AG09309 (cell line): ENCODE data around the gene ITPR2.

Experiments
- DNase-seq: peaks from one replicate; pipeline ENCODE4 v3.0.0-alpha.2; 2010; ENCODE audit warnings: low read depth
- H3K4me3 ChIP-seq: 2 replicates; pipeline ENCODE4 v1.5.1; 2011; ENCODE audit warnings: mild to moderate bottlenecking, low read depth, low read length, moderate library complexity; ENCODE audit not compliant: control insufficient read depth
- TF ChIP-seq, protein P1 (sequence below): IDR thresholded peaks from 2 replicates; pipeline ENCODE4 v1.5.1; 2011; ENCODE audit warnings: mild to moderate bottlenecking, low read depth, low read length, inconsistent platforms; ENCODE audit not compliant: insufficient read depth, control insufficient read depth; ENCODE audit errors: missing control alignments

ITPR2 gene

DNA sequence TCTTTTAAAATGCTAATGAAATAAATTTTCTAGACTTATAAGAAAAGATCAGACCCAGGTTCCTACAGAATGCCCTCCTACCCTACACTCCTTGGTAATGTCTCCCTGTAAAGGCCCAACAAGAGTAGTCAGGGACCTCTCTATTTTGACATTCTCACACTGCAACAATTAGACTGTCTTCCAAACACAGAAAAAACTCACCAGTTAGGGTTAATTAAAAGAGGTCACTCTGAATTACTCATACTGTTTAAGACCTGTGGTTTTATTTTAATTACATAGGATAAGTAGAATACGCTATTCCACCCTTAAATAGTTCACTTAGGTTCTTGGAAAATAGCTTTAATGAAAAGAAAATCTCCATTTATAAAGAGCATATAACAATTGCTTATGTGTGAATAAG lies 142.4 kb downstream of the ITPR2 start:
- DNase-seq = no peak
- TF ChIP-seq, protein P1, sequence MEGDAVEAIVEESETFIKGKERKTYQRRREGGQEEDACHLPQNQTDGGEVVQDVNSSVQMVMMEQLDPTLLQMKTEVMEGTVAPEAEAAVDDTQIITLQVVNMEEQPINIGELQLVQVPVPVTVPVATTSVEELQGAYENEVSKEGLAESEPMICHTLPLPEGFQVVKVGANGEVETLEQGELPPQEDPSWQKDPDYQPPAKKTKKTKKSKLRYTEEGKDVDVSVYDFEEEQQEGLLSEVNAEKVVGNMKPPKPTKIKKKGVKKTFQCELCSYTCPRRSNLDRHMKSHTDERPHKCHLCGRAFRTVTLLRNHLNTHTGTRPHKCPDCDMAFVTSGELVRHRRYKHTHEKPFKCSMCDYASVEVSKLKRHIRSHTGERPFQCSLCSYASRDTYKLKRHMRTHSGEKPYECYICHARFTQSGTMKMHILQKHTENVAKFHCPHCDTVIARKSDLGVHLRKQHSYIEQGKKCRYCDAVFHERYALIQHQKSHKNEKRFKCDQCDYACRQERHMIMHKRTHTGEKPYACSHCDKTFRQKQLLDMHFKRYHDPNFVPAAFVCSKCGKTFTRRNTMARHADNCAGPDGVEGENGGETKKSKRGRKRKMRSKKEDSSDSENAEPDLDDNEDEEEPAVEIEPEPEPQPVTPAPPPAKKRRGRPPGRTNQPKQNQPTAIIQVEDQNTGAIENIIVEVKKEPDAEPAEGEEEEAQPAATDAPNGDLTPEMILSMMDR = no peak
- H3K4me3 ChIP-seq = no peak overlapping the region

DNA sequence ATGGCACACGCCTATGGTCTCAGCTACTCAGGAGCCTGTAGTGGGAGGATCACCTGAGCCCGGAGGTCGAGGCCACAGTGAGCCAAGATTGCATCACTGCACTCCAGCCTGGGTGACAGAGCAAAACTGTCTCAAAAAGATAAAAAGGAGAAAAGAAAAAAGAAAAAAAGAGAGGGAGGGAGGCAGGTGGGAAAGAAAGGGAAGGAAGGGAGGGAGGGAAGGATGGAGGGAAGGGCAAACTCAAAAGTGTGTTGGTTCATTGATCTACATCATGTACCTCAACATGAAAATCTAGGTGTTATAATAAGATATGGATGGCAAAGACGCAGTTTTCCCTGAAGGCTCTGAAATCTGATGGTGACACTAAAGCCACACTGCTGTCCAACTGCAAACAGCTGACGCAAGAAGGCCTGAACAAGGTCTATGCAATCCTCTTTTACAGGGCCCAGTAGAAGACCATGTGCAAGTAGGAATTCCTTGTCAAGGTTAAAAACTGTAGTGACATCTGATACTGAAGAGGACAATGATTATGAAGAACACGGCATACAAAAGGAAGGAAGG lies 143.6 kb downstream of the ITPR2 start:
- no peak overlapping the region for H3K4me3 ChIP-seq
- DNase-seq = no peak
- TF ChIP-seq, protein P1 = no peak

DNA sequence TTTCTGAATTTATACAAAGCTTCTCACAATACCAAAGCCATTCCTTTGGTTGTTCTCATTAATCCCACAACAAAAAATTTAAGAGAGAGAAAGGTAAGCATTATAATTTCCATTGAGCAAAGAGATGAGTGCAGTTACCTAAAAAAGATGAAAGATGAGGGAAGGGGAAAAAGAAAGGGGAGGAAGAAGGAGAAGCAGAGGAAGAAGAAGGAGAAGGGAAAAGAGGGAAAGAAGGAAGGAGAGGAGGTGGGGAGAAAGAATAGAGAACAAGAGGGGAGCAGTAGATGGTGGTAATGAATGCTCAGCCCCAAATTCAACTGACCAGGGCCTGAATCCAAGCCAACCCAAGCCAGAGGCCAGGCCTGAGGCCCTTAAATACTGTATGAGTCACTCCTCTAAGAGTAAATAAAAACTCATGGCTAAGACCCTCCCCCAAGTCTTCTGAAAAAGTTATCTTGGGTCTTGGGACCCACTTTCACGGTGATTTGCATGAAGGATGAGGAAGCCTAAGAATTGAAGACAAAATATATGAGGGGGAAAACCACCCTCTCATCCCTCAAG lies 144.6 kb downstream of the ITPR2 start:
- TF ChIP-seq, protein P1 = no peak
- DNase-seq = no peak
- H3K4me3 ChIP-seq = no peak overlapping the region

DNA sequence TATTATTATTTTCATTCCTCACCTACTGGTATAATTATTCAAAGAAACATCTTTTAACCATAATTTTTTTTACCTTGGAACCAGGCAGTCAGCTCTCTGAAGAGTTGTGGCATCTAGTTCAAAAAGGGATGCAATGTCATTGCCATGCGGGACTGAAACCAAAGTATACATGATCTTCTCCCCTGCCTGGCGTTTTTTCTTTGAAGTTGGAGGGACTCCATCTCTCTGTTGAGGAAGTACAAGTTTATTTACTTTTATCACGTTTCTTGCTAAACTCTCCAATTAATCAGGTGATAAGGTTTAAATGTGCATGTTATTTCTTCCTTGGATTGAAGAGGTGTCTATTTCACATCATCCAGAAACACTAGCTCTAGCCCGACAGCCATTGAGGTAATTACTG lies 146.6 kb downstream of the ITPR2 start:
- TF ChIP-seq, protein P1 = no peak
- DNase-seq = no peak
- no peak overlapping the region for H3K4me3 ChIP-seq

DNA sequence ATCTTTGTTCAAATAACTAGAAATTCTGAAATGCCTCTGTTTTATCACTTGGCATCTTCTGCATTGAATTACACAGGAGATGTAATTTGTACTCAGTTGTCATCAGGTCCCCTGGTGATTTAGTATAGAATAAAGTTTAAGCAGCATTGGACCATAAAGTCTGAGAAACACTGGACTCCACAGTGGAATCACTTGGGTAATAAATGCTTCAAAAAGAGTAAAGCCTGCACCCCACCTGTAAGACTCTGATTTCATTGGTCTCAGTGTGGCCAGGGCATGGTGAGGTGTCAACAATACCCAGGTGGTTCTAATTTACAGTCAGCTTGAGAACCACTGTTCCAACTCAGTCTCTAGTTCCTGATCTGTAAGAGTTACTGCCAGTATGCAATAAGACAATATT lies 148.9 kb downstream of the ITPR2 start:
- H3K4me3 ChIP-seq = no peak overlapping the region
- DNase-seq = no peak
- TF ChIP-seq, protein P1 = no peak

DNA sequence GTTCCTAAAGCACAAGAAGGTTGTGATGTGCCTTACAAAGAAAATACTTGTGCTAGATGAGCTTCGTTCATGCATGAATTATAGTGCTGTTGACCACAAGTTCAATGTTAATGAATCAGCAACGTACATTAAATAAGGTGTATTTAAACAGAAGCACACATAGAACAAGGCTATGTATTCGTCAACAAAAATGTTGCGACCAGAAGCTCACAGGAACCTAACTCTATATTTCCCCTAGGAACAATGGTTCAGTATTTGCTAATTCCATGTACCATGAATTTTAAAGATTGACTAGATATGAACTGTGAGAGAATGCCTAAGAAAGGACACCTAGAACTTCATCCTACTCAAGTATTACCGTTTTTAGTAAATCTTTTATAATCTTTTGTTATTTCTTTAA lies 149.6 kb downstream of the ITPR2 start:
- no peak overlapping the region for H3K4me3 ChIP-seq
- TF ChIP-seq, protein P1 = no peak
- no peak for DNase-seq

DNA sequence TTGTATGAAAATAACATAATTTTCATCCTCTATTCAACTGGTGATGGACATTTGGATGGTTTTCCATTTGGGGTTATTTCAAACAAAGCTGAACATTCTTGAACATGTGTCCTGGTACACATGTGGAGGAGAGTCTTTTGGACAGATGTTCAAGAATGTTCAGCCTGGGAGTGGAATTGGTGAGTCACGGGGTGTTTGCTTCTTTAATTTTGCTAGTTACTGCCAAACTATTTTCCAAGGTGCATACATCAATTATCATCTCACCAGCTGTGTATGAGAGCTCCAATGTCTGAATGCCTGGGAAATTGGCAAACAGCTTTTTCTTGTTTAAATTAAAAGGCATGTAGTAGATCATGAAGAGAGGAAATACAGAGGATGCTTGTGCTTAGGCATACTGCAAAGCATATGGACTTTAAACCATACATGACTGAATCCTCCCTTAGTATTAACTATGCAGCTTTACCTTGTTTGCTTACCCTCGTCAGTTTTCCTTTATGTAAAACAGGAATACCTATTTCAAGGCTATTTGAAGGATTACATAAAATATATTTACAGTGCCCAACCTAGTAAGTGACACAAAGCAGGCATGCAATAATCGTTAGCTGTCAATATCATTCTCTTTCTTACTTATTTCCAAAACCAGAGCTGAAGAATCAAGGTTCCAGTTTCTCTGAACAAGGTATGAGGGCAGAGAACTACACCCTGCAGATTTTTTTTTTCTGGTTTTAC lies 152.1 kb downstream of the ITPR2 start:
- no peak overlapping the region for H3K4me3 ChIP-seq
- no peak for DNase-seq
- TF ChIP-seq, protein P1 = no peak
